Urinary bladder (tissue), 4 donors: Measurements from ENCODE around the gene EPHA6. TPM values are rescaled to one million over a fixed set of nuclear protein-coding genes. Genes with fewer than 3 reads are reported as not detected.

Source experiments
- DNase-seq: peaks from one replicate; pipeline ENCODE4 v3.0.0-alpha.2; 2015; ENCODE audit errors: extremely low spot score
- H3K27ac ChIP-seq: one replicate; pipeline ENCODE4 v1.5.1; 2013; ENCODE audit warnings: low read depth, mild to moderate bottlenecking, moderate library complexity
- H3K36me3 ChIP-seq: one replicate; pipeline ENCODE4 v1.6.1; 2013; ENCODE audit warnings: mild to moderate bottlenecking, moderate library complexity; ENCODE audit not compliant: insufficient read depth
- H3K4me1 ChIP-seq: one replicate; pipeline ENCODE4 v1.6.1; 2013; ENCODE audit warnings: mild to moderate bottlenecking, moderate library complexity; ENCODE audit not compliant: insufficient read depth
- H3K4me3 ChIP-seq: one replicate; pipeline ENCODE4 v1.5.1; 2013; ENCODE audit warnings: low read depth, low read length
- WGBS: extraction: QIAGEN DNeasy Blood & Tissue Kit; methylation state at CpG from one replicate; pipeline ENCODE4 v1.1.7; 2013; 5-methylcytosine and 5-hydroxymethylcytosine counted together
- polyA plus RNA-seq: library from polyadenylated mRNA; stranded (reverse); fragments of 200-250 nt; gene quantifications from one replicate; pipeline ENCODE4 v1.2.3, GENCODE V29; 2013
- total RNA-seq: library from RNA; depleted of rRNA; stranded (reverse); fragments of >200 nt; gene quantifications from one replicate; pipeline ENCODE4 v1.2.3, GENCODE V29; 2014
- donor health status: healthy with polysubstance abuse.
- donor health status: healthy.

EPHA6 gene
- total and polyA plus RNA-seq, 2 donors = 2.5 to 15.9 TPM

GRCh38 chr3:97662264-97662663 is 847.9 kb downstream of the EPHA6 start:
- H3K36me3 ChIP-seq = no peaks in the 10 kb centered on the region
- DNase-seq = no peak
- no peak overlapping the region for H3K4me3 ChIP-seq
- 74% methylated on average over 5 of the region's 5 CpGs for WGBS
- H3K27ac ChIP-seq = no peak overlapping the region
- no peaks in the 10 kb centered on the region for H3K4me1 ChIP-seq

- DNase-seq = no peak
- 57% methylated on average over 3 of the region's 3 CpGs for WGBS
- no peaks in the 10 kb centered on the region for H3K4me1 ChIP-seq
- no peak overlapping the region for H3K27ac ChIP-seq
- H3K36me3 ChIP-seq = no peaks in the 10 kb centered on the region
- H3K4me3 ChIP-seq = no peak overlapping the region
Measured at GRCh38 chr3:97662762-97663161, 848.4 kb downstream of the EPHA6 start.

- H3K4me3 ChIP-seq = no peak overlapping the region
- no peak overlapping the region for H3K27ac ChIP-seq
- H3K4me1 ChIP-seq = no peaks in the 10 kb centered on the region
- 87% methylated on average over 5 of the region's 5 CpGs for WGBS
- H3K36me3 ChIP-seq = no peaks in the 10 kb centered on the region
- DNase-seq = no peak
Measured at GRCh38 chr3:97665896-97666295, 851.5 kb downstream of the EPHA6 start.

- Histone ChIP-seq H3K4me1 (no peaks in the 10 kb centered on the region), H3K4me3 (no peak overlapping the region), H3K27ac (no peak overlapping the region), H3K36me3 (no peaks in the 10 kb centered on the region)
- DNase-seq = no peak
- WGBS = 89% methylated on average over 4 of the region's 4 CpGs
Measured at GRCh38 chr3:97670952-97671351, 856.6 kb downstream of the EPHA6 start.

GRCh38 chr3:97673357-97673997 is 859.1 kb downstream of the EPHA6 start:
- Histone ChIP-seq H3K27ac (no peak overlapping the region), H3K36me3 (no peaks in the 10 kb centered on the region), H3K4me1 (no peaks in the 10 kb centered on the region), H3K4me3 (no peak overlapping the region)
- 95% methylated on average over 3 of the region's 3 CpGs for WGBS
- DNase-seq = no peak

- Histone ChIP-seq H3K36me3 (no peaks in the 10 kb centered on the region), H3K4me1 (no peaks in the 10 kb centered on the region), H3K4me3 (no peak overlapping the region), H3K27ac (no peak overlapping the region)
- no peak for DNase-seq
- WGBS = 77% methylated on average over 2 of the region's 2 CpGs
Measured at GRCh38 chr3:97674461-97674860, 860.1 kb downstream of the EPHA6 start.

GRCh38 chr3:97680210-97680609 is 865.8 kb downstream of the EPHA6 start:
- H3K4me3 ChIP-seq = no peak overlapping the region
- no peaks in the 10 kb centered on the region for H3K4me1 ChIP-seq
- DNase-seq = no peak
- H3K27ac ChIP-seq = no peak overlapping the region
- no peaks in the 10 kb centered on the region for H3K36me3 ChIP-seq

- Histone ChIP-seq H3K27ac (no peak overlapping the region), H3K4me3 (no peak overlapping the region), H3K4me1 (no peaks in the 10 kb centered on the region), H3K36me3 (no peaks in the 10 kb centered on the region)
- no peak for DNase-seq
Measured at GRCh38 chr3:97680696-97681095, 866.3 kb downstream of the EPHA6 start.

- no peaks in the 10 kb centered on the region for H3K4me1 ChIP-seq
- 84% methylated on average over 4 of the region's 4 CpGs for WGBS
- H3K4me3 ChIP-seq = no peak overlapping the region
- no peaks in the 10 kb centered on the region for H3K36me3 ChIP-seq
- no peak for DNase-seq
- H3K27ac ChIP-seq = no peak overlapping the region
Measured at GRCh38 chr3:97684490-97684889, 870.1 kb downstream of the EPHA6 start.

GRCh38 chr3:97686258-97686657 is 871.9 kb downstream of the EPHA6 start:
- H3K36me3 ChIP-seq = no peaks in the 10 kb centered on the region
- no peak for DNase-seq
- no peak overlapping the region for H3K27ac ChIP-seq
- no peak overlapping the region for H3K4me3 ChIP-seq
- no peaks in the 10 kb centered on the region for H3K4me1 ChIP-seq

- 51% methylated on average over 2 of the region's 2 CpGs for WGBS
- no peaks in the 10 kb centered on the region for H3K4me1 ChIP-seq
- no peak for DNase-seq
- H3K27ac ChIP-seq = no peak overlapping the region
- H3K36me3 ChIP-seq = no peaks in the 10 kb centered on the region
- no peak overlapping the region for H3K4me3 ChIP-seq
Measured at GRCh38 chr3:97687734-97688133, 873.3 kb downstream of the EPHA6 start.

- Histone ChIP-seq H3K4me3 (no peak overlapping the region), H3K27ac (no peak overlapping the region), H3K36me3 (no peaks in the 10 kb centered on the region), H3K4me1 (no peaks in the 10 kb centered on the region)
- WGBS = 86% methylated on average over 4 of the region's 4 CpGs
- DNase-seq = no peak
Measured at GRCh38 chr3:97689111-97689510, 874.7 kb downstream of the EPHA6 start.

GRCh38 chr3:97689962-97690361 is 875.6 kb downstream of the EPHA6 start:
- DNase-seq = no peak
- Histone ChIP-seq H3K36me3 (no peaks in the 10 kb centered on the region), H3K27ac (no peak overlapping the region), H3K4me1 (no peaks in the 10 kb centered on the region), H3K4me3 (no peak overlapping the region)

- H3K36me3 ChIP-seq = no peaks in the 10 kb centered on the region
- no peak overlapping the region for H3K4me3 ChIP-seq
- WGBS = 81% methylated on average over 1 of the region's 1 CpG
- no peak for DNase-seq
- H3K27ac ChIP-seq = no peak overlapping the region
- H3K4me1 ChIP-seq = no peaks in the 10 kb centered on the region
Measured at GRCh38 chr3:97691354-97691753, 877.0 kb downstream of the EPHA6 start.

GRCh38 chr3:97692389-97692788 is 878.0 kb downstream of the EPHA6 start:
- Histone ChIP-seq H3K27ac (no peak overlapping the region), H3K4me1 (no peaks in the 10 kb centered on the region), H3K36me3 (no peaks in the 10 kb centered on the region), H3K4me3 (no peak overlapping the region)
- 62% methylated on average over 5 of the region's 5 CpGs for WGBS
- DNase-seq = no peak
